OCI-LY1 (cell line): Measurements from ENCODE around the gene MIEN1.

Experiments
- H2AFZ ChIP-seq: fragments of 200-600 bp; sonication (generic), shearing (Covaris generic); 2 replicates; pipeline ENCODE4 v1.6.0; 2014; ENCODE audit warnings: antibody characterized with exemption, mild to moderate bottlenecking, low read length
- H3F3A ChIP-seq: fragments of 200-600 bp; sonication (generic), shearing (Covaris generic); 2 replicates; pipeline ENCODE4 v1.6.0; 2014; ENCODE audit warnings: mild to moderate bottlenecking, antibody characterized with exemption, low read length, moderate library complexity; ENCODE audit not compliant: insufficient read depth
- H3K27ac ChIP-seq: fragments of 200-600 bp; sonication (generic); 2 replicates; pipeline ENCODE4 v1.5.1; 2014; ENCODE audit warnings: low read length, mixed run types, mild to moderate bottlenecking, low read depth; ENCODE audit not compliant: poor library complexity, severe bottlenecking
- H3K27me3 ChIP-seq: fragments of 200-600 bp; sonication (generic); 2 replicates; pipeline ENCODE4 v1.6.0; 2014; ENCODE audit warnings: antibody characterized with exemption, mild to moderate bottlenecking, low read length, moderate library complexity; ENCODE audit not compliant: insufficient read depth
- H3K36me3 ChIP-seq: fragments of 200-600 bp; sonication (generic); 2 replicates; pipeline ENCODE4 v1.6.1; 2014; ENCODE audit warnings: mild to moderate bottlenecking, antibody characterized with exemption, low read length, moderate library complexity, mixed read lengths; ENCODE audit not compliant: insufficient read depth
- H3K4me1 ChIP-seq: fragments of 200-600 bp; sonication (generic); 2 replicates; pipeline ENCODE4 v1.5.1; 2014; ENCODE audit warnings: mild to moderate bottlenecking, low read length, moderate library complexity; ENCODE audit not compliant: insufficient read depth, severe bottlenecking
- H3K4me2 ChIP-seq: fragments of 200-600 bp; sonication (generic), shearing (Covaris generic); 2 replicates; pipeline ENCODE4 v1.6.1; 2014; ENCODE audit warnings: low read length
- H3K4me3 ChIP-seq: fragments of 200-600 bp; sonication (generic); 2 replicates; pipeline ENCODE4 v1.5.1; 2014; ENCODE audit warnings: low read length, low read depth, mild to moderate bottlenecking, mixed read lengths; ENCODE audit not compliant: poor library complexity, severe bottlenecking
- H3K79me2 ChIP-seq: fragments of 200-600 bp; shearing (Covaris generic); 2 replicates; pipeline ENCODE4 v1.6.1; 2016; ENCODE audit warnings: mixed run types, low read length, mixed read lengths; ENCODE audit not compliant: insufficient read depth
- H3K9ac ChIP-seq: fragments of 200-600 bp; sonication (generic), shearing (Covaris generic); 2 replicates; pipeline ENCODE4 v1.6.1; 2014; ENCODE audit warnings: mild to moderate bottlenecking, low read length, mixed read lengths
- H3K9me2 ChIP-seq: fragments of 200-600 bp; sonication (generic), shearing (Covaris generic); 2 replicates; pipeline ENCODE4 v1.6.1; 2014; ENCODE audit warnings: low read depth, mild to moderate bottlenecking, low read length, mixed read lengths
- H3K9me3 ChIP-seq: fragments of 200-600 bp; shearing (Covaris generic); 2 replicates; pipeline ENCODE4 v1.6.1; 2014; ENCODE audit warnings: low read length, mixed read lengths
- H4K20me1 ChIP-seq: fragments of 200-600 bp; sonication (generic), shearing (Covaris generic); 2 replicates; pipeline ENCODE4 v1.6.0; 2016; ENCODE audit warnings: mild to moderate bottlenecking, low read length; ENCODE audit not compliant: insufficient read depth
- CTCF ChIP-seq: fragments of 200-600 bp; sonication (generic), shearing (Covaris generic); IDR thresholded peaks from 2 replicates; pipeline ENCODE4 v1.5.1; 2017; ENCODE audit warnings: mild to moderate bottlenecking, antibody characterized with exemption, low read length, moderate library complexity, mixed read lengths
- EZH2 ChIP-seq: fragments of 200-600 bp; sonication (generic), shearing (Covaris generic); IDR thresholded peaks from 2 replicates; pipeline ENCODE4 v1.8.0; 2017; ENCODE audit warnings: borderline replicate concordance, mixed run types, mild to moderate bottlenecking, antibody characterized with exemption, low read length, moderate library complexity, mixed read lengths

The MIEN1 gene

GRCh38 chr17:39738568-39738901 lies 8.2 kb upstream of the MIEN1 start:
- H3K36me3 ChIP-seq, result no peaks in the 10 kb centered on the region
- no peaks in the 10 kb centered on the region for H3K9me2 ChIP-seq
- H3K4me1 ChIP-seq, result peaks cover 30% of the 10 kb centered on the region
- H3K27me3 ChIP-seq, result peaks cover 7% of the 10 kb centered on the region; the same call in 1 of the 2 replicates
- H3F3A ChIP-seq, result no peaks in the 10 kb centered on the region; the same call in 1 of the 2 replicates
- no peaks in the 10 kb centered on the region for H4K20me1 ChIP-seq
- H3K79me2 ChIP-seq, result no peaks in the 10 kb centered on the region
- TF ChIP-seq EZH2 (no peak), CTCF (no peak)
- no peaks in the 10 kb centered on the region for H3K9me3 ChIP-seq
- H3K27ac ChIP-seq, result no peak overlapping the region
- peak overlapping the region; percentile 23; the same call in 1 of the 2 replicates for H3K9ac ChIP-seq
- H3K4me3 ChIP-seq, result peak overlapping the region; percentile 44
- peak overlapping the region; percentile 57; the same call in 1 of the 2 replicates for H3K4me2 ChIP-seq
- no peak overlapping the region for H2AFZ ChIP-seq

DNA sequence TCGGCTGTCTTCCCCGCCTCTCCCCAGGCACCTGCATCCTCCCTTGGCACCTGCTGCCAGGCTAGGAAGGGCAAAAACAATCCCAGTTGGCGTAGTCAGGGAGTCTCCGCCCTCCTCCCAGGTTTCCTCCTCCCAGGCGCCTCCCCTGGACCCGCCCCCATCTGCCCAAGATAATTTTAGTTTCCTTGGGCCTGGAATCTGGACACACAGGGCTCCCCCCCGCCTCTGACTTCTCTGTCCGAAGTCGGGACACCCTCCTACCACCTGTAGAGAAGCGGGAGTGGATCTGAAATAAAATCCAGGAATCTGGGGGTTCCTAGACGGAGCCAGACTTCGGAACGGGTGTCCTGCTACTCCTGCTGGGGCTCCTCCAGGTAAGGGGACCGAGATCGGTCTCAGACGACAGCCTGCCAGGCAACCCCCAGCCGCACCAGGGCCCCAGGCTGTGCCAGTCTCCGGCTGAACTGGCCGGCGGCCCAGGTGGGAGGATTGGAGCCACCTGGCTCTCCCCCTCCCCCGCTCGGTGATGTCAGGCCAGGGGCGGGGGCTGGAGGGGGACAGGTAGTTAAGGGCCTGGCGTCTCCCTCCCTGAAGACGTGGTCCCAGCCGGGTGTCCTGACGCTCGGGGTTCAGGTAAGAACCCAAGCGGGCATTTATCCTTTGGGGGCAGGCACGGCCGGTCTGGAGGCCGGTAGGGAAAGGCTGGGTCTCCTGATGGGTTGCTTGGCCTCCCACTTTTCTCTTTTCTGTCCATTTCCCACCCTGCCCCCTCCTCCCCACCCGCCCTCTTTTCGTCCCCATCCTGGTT lies 7.6 kb upstream of the MIEN1 start, which contains the start of gene GRB7:
TSS of gene GRB7 (plus strand) at position 179 of the 808 bp plus-strand sequence. CDS start 4,364 bp downstream, outside the sequence.
- Histone ChIP-seq H3K4me3 (peak within 1 kb of the TSS; percentile 44), H3F3A (no peaks in the 10 kb centered on the region; the same call in 1 of the 2 replicates), H3K9me2 (no peaks in the 10 kb centered on the region), H3K4me1 (peaks cover 30% of the 10 kb centered on the region), H3K4me2 (peak within 1 kb of the TSS; percentile 57), H3K27ac (no peak within 1 kb of the TSS), H2AFZ (no peak within 1 kb of the TSS), H3K9ac (peak within 1 kb of the TSS; percentile 23; the same call in 1 of the 2 replicates), H4K20me1 (no peaks in the 10 kb centered on the region), H3K79me2 (no peaks in the 10 kb centered on the region), H3K36me3 (no peaks in the 10 kb centered on the region), H3K9me3 (no peaks in the 10 kb centered on the region), H3K27me3 (peaks cover 7% of the 10 kb centered on the region; the same call in 1 of the 2 replicates)
- TF ChIP-seq CTCF, result no peak
- no peak for TF ChIP-seq EZH2

GRCh38 chr17:39737206-39737759 lies 7.0 kb upstream of the MIEN1 start:
- no peaks in the 10 kb centered on the region for H3K79me2 ChIP-seq
- H4K20me1 ChIP-seq, result no peaks in the 10 kb centered on the region
- no peaks in the 10 kb centered on the region for H3K9me3 ChIP-seq
- H3K4me3 ChIP-seq, result no peak overlapping the region
- H3K9me2 ChIP-seq, result no peaks in the 10 kb centered on the region
- no peak overlapping the region for H3K9ac ChIP-seq
- no peak overlapping the region for H3K27ac ChIP-seq
- H3K36me3 ChIP-seq, result no peaks in the 10 kb centered on the region
- H3K4me1 ChIP-seq, result peaks cover 30% of the 10 kb centered on the region
- peaks cover 7% of the 10 kb centered on the region; the same call in 1 of the 2 replicates for H3K27me3 ChIP-seq
- no peak for TF ChIP-seq CTCF
- no peak for TF ChIP-seq EZH2
- no peak overlapping the region for H2AFZ ChIP-seq
- H3F3A ChIP-seq, result no peaks in the 10 kb centered on the region; the same call in 1 of the 2 replicates
- peak overlapping the region; percentile 57; the same call in 1 of the 2 replicates for H3K4me2 ChIP-seq
